Stimulated activated CD8-positive, alpha-beta memory T cell treated with anti-CD3 and anti-CD28 coated beads, Interleukin-15, amount 100 ng/mL, for 48 hours (primary cell): ENCODE measurements around the gene KCNJ16.

ENCODE experiments used
- DNase-seq, 2 donors: peaks; one replicate each; pipeline ENCODE4 v3.0.0-alpha.2; 2020; ENCODE audit warnings: low read depth in 2 of 2

The KCNJ16 gene

DNA sequence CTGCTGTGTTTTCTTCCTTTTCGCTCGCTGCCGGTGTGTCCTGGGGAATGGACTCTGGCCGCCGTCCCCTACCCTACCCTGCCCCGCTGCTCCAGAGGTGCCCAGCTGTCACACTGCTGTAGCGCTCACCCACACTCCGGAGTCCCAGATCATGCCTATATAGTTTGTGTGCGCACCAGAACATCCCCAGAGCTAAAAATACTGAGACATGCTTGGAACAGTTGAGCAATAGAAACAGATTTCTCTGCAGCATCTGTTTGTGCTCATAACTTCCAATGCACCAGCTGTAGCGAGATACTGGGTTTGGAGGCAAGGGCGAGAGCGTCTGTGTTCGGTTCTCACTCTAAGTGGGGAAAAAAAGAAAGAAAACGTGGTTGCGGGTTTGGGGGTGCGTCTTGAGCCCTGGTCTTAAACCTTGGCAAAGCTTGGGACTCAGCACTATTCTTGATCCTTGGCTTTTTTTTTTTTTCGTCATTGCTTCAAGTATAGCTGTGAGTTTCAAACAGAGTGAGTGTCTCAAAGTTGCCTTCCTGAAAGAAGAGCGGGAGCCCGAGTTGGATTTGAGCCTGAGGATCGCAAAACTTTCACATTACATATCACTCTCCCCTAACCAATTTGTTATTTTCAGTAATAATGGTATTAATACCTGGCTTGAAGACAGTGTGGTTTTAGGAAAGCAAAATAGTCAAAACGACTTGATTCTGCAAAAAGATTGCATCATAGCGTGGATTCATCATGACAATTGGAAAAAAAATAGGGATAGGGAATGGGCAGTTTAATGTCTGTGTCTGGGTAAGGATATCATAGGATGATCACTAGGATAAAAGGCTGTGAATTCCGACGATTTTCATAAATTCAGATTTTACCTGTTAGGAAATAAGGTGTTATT, 94.9 kb downstream of the KCNJ16 start:
- no peak for DNase-seq

DNA sequence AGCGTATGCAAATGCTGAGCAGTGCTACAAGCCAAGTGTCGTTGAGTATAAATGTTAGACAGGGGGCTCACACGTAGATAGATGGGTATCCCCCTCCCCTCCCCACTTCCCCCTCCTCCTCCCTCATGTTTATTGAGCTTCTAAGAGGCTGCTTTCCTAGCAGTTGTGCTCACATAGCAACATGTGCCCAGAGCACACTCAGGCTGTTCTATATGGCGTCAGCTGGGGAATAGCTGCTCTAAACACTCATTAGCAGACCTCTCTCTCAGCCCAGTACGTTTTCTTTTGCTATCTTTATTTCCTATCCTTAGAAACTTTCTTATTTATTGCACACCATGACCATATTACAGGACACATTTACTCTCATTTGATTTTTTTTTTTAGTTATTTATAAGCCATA, 96.1 kb downstream of the KCNJ16 start:
- no peak for DNase-seq

DNA sequence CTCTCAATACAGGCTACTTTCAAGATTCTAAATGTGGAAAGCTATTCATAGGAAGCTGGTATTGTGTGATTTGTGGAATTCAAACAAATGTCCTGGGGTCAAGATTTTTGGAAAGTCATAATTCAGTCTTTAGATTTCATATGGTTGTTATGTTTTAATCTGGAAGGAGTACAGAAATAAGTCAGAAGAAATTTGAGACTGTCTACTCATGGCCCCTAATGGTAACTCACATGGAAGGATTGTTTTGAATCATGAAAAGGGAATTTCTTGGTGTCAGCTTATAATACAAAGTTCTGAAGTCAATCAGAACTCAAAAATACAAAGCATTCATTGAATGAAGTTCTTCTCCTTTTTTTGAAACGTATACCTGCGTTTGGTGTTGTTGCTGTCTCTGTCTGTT, 97.4 kb downstream of the KCNJ16 start:
- DNase-seq: no peak

DNA sequence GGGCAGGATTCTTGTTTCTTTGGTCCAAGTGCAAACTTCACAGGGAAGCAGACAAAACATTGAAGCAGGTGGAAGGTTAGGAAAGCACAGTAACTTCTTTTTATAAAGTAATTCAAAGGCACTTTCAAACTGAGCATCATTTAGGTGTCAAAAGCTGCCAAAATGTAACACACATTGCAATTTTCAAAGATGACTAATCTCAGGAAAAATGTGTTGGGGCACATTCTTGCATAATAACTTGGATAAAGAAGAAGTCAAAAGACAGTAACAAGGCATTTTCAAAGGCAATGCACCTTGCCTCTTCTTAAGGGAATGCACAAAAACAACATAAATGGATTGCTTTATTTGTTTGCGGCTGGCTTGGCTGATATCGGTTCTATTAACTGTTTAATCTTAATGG, 97.9 kb downstream of the KCNJ16 start:
- DNase-seq: no peak

DNA sequence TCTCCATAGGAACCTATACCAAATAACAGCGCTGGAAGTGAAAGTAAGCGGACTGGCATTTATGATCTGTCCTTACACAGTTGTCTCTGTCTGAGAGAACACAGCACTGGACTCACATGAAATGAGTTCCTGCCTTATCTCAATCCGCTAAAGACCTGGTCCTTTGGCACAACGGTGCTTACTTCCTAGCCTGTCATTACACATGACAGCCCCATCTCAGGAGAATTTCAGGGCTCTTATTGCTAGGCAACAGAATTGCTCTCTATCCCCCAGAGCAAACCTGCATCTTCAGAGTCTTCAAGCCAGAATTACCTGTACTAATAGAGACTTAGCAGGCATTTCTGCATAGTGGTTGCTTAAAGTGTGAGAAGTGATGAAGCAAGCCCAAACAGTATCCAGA, 98.7 kb downstream of the KCNJ16 start:
- DNase-seq: no peak

DNA sequence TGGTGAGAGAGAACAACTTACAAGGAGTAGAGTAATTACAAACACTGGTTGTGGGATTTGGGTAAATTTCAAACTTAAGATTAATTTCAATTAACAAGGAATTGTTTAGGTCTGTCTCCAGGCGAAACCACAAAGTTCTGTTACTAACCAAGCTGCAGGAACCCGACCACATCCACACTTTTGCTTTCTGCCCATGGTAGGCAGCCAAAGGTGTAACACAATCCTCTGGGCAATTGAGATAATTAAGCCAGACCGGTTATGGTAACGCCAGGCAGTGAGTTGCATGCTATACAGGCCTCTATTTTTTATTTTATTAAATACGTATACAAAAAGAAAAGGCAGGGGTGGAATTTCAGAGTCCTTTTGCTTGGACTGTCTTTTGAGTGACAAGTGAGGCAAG, 106.4 kb downstream of the KCNJ16 start:
- DNase-seq: no peak

DNA sequence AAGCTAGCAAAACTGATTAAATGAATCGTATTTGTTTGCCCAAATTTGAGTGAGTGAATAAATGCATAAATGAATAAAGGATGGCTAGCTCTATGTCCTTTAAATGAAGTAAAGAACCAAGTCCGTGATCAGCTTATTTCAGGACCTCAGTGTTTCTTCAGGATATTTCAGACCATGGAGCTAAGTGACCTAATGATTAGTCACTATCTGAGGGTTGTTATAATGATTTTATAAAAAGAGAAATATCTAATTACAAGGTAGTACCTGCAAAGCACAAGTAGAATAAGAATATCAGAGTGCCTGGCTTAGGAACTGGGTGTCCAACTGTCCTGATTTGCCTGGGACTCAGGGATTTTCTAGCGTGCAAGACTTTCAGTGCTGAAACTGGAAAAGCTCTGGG, 106.8 kb downstream of the KCNJ16 start:
- DNase-seq: no peak

DNA sequence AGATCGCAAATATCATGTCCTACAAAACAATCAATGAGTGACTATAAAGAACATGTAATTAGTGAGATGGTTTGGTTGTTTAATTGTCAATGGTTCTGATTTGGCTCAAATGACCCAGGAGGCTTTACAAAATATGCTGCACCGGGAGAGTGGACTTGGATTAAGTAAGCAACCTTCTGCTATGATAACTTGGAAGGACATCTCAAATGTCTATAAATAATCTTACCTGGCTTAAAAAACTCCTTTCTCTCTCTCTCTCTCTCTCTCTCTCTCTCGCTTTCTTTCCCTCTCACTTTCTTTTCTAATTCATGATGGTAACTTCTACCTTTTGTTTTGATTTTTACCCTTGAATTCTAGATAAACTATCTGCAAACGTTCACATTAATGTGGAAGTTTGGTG, 108.5 kb downstream of the KCNJ16 start:
- DNase-seq: no peak

DNA sequence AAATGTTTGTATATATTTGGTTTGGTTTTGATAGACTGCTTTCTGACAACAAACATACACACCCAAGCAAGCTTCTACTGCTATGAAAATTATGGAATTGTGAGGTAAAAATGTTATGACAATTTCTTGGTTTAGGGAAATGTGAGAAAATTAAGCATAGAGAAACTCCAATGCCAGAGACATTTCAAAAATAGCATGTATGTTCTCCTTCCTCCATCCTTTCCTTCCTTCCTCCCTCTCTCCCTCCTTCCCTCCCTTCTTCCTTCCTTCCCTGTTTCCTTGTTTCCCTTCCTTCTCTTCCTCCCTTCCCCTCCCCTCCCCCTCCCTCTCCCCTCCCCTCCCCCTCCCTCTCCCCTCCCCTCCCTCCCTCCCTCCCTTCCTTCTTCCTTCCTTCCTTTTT, 109.2 kb downstream of the KCNJ16 start:
- no peak for DNase-seq

DNA sequence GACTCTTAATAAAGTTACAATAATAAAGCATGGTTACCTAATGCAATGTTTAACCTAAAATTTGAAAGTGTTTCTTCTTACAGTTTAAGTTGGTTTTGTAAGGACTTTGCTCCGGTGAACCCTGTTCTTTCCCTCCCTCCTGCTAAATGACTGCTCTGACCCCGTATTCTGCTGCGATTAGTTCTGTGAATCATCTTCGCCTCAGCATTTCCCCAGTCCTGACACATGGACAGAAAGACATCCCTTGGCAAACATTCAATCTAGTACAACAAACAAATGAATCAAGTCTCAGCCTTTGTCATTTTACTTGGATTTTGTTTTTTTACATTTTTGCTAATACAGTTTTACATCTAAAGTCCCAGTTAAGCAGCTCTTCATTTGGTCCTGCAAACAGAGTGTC, 109.7 kb downstream of the KCNJ16 start:
- no peak for DNase-seq
